Measurements from ENCODE around the gene MED6.

Gene MED6

DNA sequence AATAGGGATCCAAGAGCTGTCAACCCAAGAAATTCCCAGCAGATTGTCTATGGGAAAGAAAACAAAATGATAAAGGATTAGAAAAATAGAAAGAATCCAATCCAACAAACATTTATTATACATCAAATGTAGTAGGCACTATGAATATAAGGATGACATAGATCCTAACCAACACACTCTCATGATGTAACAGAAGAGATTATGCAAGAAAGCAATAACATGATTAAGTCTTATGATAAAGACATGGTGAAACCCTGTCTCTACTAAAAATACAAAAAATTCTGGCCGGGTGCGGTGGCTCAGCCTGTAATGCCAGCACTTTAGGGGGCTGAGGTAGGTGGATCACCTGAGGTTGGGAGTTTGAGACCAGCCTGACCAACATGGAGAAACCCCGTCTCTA, 2.7 kb downstream of the MED6 start:
- no peak for DNase-seq

DNA sequence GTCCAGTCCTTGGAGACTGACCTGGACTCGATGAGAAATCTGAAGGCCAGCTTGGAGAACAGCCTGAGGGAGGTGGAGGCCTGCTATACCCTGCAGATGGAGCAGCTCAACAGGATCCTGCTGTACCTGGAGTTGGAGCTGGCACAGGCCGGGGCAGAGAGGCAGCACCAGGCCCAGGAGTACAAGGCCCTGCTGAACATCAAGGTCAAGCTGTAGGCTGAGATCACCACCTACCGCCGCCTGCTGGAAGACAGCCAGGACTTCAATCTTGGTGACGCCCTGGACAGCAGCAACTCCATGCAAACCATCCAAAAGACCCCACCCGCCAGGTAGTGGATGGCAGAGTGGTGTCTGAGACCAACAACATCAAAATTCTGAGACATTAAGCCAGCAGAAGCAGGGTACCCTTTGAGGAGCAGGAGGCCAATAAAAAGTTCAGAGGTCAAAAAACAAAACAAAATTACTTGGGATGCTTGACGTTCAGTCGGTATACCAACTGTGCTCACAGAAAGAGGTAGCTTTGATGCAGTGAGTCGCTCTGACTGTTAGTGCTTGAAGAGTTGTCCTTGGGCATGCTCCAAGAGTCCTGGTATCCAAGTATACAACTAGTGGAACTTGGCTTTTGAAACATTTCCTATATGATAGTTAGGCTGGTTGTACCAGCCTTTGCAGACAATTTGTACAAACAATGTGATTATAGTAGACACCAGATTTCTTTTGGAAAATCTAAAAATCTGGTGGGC, 4.8 kb downstream of the MED6 start:
- no peak for DNase-seq

DNA sequence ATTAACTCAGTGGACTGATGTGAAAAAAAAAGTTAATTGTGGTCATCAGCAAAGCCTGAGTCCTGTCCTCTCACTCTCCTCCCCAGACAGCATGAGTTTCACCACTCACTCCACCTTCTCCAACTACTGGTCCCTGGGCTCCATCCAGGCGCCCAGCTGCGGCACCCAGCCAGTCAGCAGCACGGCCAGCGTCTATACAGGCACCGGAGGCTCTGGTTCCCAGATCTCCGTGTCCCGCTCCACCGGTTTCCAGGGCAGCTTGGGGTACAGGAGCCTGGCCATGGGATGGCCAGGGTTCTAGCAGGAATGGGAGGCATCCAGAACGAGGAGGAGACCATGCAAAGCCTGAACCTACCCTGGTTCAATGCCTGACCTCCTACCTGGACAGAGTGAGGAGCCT, 6.0 kb downstream of the MED6 start:
- DNase-seq, result no peak

DNA sequence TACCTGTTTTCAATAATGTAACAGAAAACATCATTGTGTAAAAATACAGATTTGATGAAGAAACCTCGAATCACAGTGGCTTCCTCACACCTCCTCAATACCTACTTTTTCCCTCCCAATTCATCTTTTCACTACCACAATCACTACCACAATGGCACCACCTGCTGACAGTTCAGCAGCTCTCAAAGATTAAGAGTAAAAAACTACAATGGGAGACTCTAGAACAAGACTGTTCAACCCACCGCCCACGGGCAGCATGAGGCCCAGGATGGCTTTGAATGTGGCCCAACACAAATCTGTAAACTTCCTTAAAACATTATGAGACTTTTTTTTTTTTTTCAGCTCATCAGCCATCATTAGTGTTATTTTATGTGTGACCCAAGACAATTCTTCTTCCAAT, 15.2 kb downstream of the MED6 start:
- DNase-seq, result no peak

DNA sequence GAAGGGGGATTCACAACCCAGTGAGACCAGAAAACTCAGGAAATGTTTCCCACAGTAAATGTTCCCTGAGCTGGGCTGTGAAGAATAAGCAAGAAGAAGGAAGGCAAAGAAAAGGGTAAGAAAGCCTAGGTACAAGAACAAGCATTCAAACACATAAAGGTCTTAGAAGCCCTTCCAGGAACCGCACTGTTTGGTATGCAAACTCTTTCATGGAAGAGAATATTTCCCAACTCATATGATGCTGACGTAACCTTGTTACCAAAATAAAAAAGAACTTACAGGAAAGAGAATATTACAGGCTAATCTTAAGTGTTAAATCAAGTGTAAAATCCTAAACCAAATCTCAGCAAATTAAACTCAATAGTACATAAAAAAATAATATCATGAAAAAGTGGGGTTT, 23.6 kb downstream of the MED6 start:
- DNase-seq, result no peak

DNA sequence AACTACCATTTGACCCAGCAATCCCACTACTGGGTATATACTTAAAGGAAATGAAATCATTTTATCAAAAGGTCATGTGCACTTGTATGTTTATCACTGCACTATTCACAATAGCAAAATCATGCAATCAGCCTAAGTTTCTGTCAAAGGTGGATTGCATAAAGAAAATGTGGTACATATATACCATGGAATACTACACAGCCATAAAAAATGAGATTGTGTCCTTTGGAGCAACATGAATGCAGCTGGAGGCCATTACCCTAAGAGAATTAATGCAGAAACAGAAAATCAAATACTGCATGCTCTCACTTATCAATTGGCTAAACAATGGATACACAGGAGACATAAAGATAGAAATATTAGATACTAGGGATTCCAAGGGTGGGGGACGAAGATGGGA, 27.4 kb downstream of the MED6 start:
- DNase-seq, result no peak

DNA sequence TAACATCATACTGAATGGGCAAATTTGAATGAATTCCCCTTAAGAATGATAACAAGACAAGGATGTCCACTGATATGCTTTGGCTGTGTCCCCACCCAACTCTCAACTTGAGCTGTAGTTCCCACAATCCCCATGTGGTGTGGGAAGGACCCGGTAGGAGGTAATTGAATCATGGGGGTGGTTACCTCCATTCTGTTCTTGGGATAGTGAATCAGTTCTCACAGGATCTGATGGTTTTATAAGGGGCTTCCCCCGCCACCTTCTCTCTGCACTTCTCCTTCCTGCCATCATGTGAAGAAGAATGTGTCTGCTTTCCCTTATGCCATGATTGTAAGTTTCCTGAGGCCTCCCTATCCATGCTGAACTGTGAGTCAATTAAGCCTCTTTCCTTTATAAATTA, 29.3 kb downstream of the MED6 start:
- DNase-seq, result no peak

DNA sequence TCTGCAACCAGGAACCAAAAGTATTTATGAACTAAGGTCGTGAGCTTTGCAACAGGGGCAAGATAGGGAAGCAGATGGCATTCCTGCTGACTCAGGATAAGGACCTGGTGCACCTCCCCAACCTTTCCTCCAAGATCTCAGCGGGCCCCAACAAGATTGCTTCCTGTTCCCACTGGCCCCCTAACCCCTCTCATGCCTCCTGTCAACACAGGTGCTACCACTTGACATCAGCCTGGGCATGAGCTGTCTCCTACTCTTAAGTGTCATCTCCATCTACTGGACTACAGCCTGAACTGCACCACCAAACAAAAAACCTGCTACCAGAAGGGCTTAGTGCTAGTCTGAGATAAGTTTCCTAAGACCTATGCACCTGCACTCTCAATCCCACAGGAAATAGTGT, 32.7 kb downstream of the MED6 start:
- DNase-seq, result no peak

DNA sequence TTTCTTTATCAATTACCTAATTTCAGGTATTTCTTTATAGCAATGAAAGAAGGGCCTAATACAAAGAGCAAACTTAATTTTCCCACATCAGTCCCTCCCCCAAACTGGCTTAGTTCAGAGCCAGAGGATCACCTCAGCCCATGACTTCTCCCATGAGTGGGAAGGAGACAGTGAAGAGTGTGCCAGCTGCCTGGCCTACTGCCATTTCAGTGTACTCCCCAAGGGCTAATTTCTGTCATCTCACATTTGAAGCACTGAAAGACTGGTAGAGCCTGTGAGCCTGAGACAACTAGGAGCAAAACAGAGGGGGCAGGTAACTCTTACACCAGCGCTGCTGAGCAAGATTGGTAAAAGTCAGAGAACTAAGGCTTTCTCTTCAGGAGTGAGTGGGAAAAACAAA, 36.6 kb downstream of the MED6 start:
- DNase-seq, result no peak

DNA sequence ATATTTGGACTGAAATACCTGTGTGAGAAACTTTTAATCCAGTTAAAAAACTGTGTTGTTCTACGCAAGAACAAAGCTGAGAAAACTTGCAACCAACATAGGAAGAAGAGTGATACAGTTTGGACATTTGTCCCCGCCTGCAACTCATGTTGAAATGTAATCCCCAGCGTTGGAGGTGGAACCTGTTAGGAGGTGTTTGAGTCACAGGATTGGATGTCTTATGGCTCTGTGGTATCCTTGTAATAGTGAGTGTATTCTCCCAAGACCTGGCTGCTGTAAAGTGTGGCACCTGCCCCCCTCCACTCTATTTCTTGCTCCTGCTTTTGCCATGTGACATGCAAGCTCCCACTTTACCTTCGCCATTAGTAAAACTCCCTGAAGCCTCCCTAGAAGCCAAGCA, 37.0 kb downstream of the MED6 start:
- DNase-seq, result no peak

DNA sequence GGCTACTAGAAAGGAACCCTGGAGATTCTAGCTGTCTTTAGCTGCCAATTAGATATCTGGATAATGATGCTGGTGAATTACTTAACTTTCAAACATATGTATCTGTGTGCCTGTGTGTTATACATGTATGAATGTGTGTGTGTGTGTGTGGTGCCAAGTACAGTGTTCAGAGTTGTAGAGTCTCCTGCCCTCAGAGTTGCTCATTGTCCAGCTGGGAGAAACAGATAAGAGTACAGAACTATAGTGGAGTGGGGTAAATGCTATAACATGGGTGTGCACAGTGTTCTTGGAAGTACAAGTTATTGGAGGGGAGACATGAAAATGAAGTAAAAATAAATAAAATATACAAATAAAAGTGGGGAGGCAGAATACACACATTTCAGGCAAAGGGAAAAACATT, 42.1 kb downstream of the MED6 start:
- DNase-seq, result no peak

DNA sequence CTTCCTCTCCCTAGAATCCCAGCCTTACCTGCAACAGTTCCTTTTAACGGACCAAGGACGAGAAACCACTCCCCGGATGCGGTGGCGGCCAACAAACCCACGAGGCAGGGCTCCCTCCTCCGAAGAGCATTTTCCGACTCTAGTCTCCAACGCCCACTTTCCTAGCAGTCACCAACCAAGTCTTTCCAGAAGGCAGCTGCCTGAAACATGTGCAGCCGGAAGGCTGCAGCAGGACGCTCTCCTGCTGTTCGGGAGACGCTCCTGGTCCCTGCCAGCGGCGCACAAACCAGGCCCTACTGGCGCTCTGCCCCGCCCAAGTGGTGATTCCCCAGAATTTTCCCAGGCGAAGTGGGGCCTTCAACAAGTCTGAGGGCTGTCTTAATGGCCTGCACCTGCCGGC, 44.6 kb downstream of the MED6 start:
- DNase-seq, result no peak

DNA sequence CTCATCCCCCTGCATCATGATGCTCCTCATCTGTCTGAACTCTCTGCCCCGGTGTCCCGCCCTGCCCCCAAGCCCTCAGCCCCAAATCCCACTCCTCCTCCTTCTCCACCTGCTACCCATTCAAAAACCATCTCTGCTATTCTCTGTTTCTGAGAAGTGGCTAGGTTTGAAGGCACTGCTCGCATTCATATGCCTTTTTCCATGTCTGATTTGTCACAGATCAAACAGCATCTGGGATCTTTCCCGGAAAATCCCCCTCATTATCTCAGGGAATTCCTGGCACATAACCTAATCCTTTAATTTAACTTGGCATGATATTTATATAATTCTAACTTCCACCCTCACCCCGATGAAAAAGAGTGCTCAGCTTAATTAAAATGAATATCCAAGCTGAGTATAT, 62.4 kb downstream of the MED6 start:
- DNase-seq, result no peak

DNA sequence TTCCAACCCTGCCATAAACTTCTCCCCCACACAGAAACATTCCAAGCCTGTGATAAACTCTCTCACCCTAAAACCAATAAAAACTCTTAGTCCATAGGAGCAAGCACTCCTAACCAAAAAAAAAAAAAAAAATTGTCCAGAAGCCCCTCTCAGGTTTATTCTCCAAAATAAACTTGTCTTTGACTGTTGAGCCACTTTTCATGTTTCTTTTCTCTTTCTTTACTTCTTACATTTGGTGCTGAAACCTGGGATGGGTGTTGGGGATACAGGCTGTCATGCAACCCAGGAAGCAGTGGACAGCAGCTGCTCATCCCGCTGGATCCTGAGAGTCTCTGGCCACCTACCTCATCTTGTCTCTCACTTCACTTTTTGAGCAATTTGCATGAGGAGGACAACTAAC, 63.6 kb downstream of the MED6 start:
- DNase-seq, result no peak

DNA sequence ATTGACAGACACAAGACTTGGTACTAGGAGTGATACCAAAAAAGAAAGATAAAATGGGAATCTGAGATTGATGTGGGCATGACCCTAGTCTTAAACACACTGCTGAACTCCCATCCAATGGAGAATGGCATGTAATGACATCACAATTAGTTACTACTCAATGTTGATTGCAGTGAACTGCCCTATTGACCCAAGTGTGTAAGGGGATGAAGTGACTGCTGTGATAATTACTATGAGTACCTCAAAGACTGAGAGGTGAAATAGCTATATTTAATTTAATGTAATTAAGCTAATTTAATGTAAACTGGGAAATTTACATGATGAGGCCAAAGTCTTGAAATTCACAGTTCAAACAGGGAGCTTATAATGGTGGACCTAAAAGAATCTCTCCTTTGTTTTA, 65.6 kb downstream of the MED6 start, which contains the start of gene ADAM20:
TSS of gene ADAM20 (minus strand) at position 101 of the 400 bp plus-strand sequence. CDS start 10,247 bp downstream, outside the sequence.
- no peak for DNase-seq
